PC-3 (cell line): ENCODE results near the gene ERN2. TPM values are rescaled to one million over a fixed set of nuclear protein-coding genes. Genes with fewer than 3 reads are reported as not detected.
"Not testable (repeated sequence)": the region's sequence is repeated elsewhere in the genome, so short reads cannot be mapped to it uniquely, and the experiment has no call there.

ENCODE experiments used
- ATAC-seq: fragments of 200-7000 bp; cut with Tn5 transposase; 2 replicates; pipeline ENCODE4 v1.9.1; 2020; ENCODE audit warnings: mild to moderate bottlenecking, moderate library complexity
- BruUV-seq: library from RNA; stranded (reverse); fragments of 400-500 nt; replicated peaks from 2 replicates; lab custom pipeline; 2021; lab: Mats Ljungman, UMichigan
- CTCF ChIA-PET: fragments of 300-600 bp; sonication (Branson Sonifier 250); formaldehyde crosslinking; loops from one replicate; lab custom pipeline; 2022; ENCODE audit warnings: antibody characterized with exemption; lab: Charles Lee
- POLR2A ChIA-PET: fragments of 300-600 bp; sonication (Branson Sonifier 250); formaldehyde crosslinking; loops from one replicate; lab custom pipeline; 2022; ENCODE audit warnings: antibody characterized with exemption; ENCODE audit not compliant: unreplicated experiment; lab: Charles Lee
- DNase-seq: peaks from one replicate; pipeline ENCODE4 v3.0.0-alpha.2; 2015
- H2AFZ ChIP-seq: fragments of 300-600 bp; sonication (generic); 2 replicates; pipeline ENCODE4 v1.6.0; 2016; ENCODE audit warnings: antibody characterized with exemption, low read length
- H3F3A ChIP-seq: fragments of 300-600 bp; sonication (generic); one replicate; pipeline ENCODE4 v1.6.0; 2017; ENCODE audit warnings: antibody characterized with exemption, low read length, control low read depth, mild to moderate bottlenecking; ENCODE audit not compliant: unreplicated experiment
- H3K27ac ChIP-seq: fragments of 300-600 bp; sonication (generic); 2 replicates; pipeline ENCODE4 v1.5.1; 2016; ENCODE audit warnings: mild to moderate bottlenecking, low read length
- H3K27me3 ChIP-seq: fragments of 300-600 bp; sonication (generic); 2 replicates; pipeline ENCODE4 v1.6.1; 2016; ENCODE audit warnings: low read length, mixed read lengths
- H3K36me3 ChIP-seq: fragments of 300-600 bp; sonication (generic); 2 replicates; pipeline ENCODE4 v1.6.1; 2016; ENCODE audit warnings: low read depth, mixed run types, low read length, mixed read lengths
- H3K4me1 ChIP-seq: fragments of 300-600 bp; sonication (generic); 2 replicates; pipeline ENCODE4 v1.5.1; 2016; ENCODE audit warnings: low read length; ENCODE audit not compliant: insufficient read depth
- H3K4me2 ChIP-seq: fragments of 300-600 bp; sonication (generic); 2 replicates; pipeline ENCODE4 v1.6.0; 2016; ENCODE audit warnings: low read length
- H3K4me3 ChIP-seq: fragments of 300-600 bp; sonication (generic); 2 replicates; pipeline ENCODE4 v1.5.1; 2016; ENCODE audit warnings: mild to moderate bottlenecking, low read length, mixed read lengths
- H3K79me2 ChIP-seq: fragments of 300-600 bp; sonication (generic); 2 replicates; pipeline ENCODE4 v1.6.1; 2017; ENCODE audit warnings: low read length, mixed read lengths
- H3K9ac ChIP-seq: fragments of 300-600 bp; sonication (generic); 2 replicates; pipeline ENCODE4 v1.6.0; 2016; ENCODE audit warnings: mild to moderate bottlenecking, low read length
- H3K9me2 ChIP-seq: fragments of 300-600 bp; sonication (generic); replicated peaks from 2 replicates; pipeline ENCODE4 v1.6.1; 2016; ENCODE audit warnings: mixed run types, low read length, mixed read lengths
- H3K9me3 ChIP-seq: fragments of 300-600 bp; sonication (generic); 2 replicates; pipeline ENCODE4 v1.6.1; 2016; ENCODE audit warnings: low read length, mixed read lengths
- H4K20me1 ChIP-seq: fragments of 300-600 bp; sonication (generic); 2 replicates; pipeline ENCODE4 v1.6.1; 2016; ENCODE audit warnings: low read length, mixed read lengths
- CTCF ChIP-seq: fragments of 300-600 bp; sonication (generic); conservative IDR thresholded peaks from 2 replicates; pipeline ENCODE4 v1.5.1; 2017; ENCODE audit warnings: antibody characterized with exemption, low read depth, mild to moderate bottlenecking, low read length
- EZH2 ChIP-seq: fragments of 300-600 bp; sonication (generic); IDR thresholded peaks from one replicate; pipeline ENCODE4 v1.6.1; 2017; ENCODE audit warnings: antibody characterized with exemption, mild to moderate bottlenecking, low read length; ENCODE audit not compliant: unreplicated experiment
- EZH2phosphoT487 ChIP-seq: fragments of 300-600 bp; sonication (generic); IDR thresholded peaks from 2 replicates; pipeline ENCODE4 v1.6.1; 2018; ENCODE audit warnings: mild to moderate bottlenecking, antibody characterized with exemption, low read length, borderline replicate concordance
- intact Hi-C: fragments of 100-400 bp; cut with micrococcal nuclease; formaldehyde crosslinking; loops from 2 replicates; pipeline ENCODE4 v1.9.0; 2023
- total RNA-seq: library from RNA; depleted of rRNA; stranded (reverse); fragments of >200 nt; gene quantifications from 2 replicates; pipeline ENCODE4 v1.2.3, GENCODE V29; 2014

The ERN2 gene
- total RNA-seq, 1 experiment from 2014 or later: not detected

DNA sequence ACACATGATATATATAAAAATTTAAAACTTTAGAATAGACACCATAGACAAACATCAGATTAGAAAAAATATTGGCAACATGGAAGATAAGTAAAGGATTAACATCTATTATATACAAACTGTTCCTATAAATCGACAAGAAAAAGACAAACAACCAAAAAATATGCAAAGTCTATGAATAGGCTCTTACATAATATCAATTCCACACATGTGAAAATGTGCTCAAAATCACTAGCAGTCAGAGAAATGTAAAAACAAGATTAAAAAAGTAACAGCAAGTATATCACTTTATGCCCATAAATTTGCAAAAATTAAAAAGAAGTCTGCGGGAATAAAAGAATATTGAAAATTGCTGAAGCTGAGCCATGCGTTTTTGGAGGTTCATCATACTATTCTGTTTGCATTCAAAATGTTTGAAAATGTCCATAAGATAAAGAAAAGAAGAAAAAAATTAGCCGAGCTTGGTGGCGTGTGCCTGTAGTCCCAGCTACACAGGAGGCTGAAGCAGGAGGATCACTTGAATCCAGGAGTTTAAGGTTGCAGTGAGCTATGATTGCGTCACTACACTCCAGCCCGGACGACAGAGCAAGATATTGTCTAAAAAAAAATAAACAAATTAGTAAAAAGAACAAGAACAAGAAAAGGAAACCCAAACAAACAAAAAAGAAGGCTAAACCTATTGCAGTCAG is 11.2 kb upstream of the ERN2 start:
- H3K79me2 ChIP-seq: no peaks in the 10 kb centered on the region
- CTCF ChIA-PET: no interaction called here
- H3K4me2 ChIP-seq: no peak overlapping the region
- no peaks in the 10 kb centered on the region for H4K20me1 ChIP-seq
- H3K4me3 ChIP-seq: no peak overlapping the region
- no peaks in the 10 kb centered on the region for H3K9me2 ChIP-seq
- H3K9me3 ChIP-seq: no peaks in the 10 kb centered on the region
- ATAC-seq (no peak), DNase-seq (no peak)
- no peaks in the 10 kb centered on the region for H3K4me1 ChIP-seq
- H2AFZ ChIP-seq: no peak overlapping the region
- no peak overlapping the region for H3K27ac ChIP-seq
- TF ChIP-seq EZH2phosphoT487 (no peak), CTCF (no peak), EZH2 (no peak)
- no peak overlapping the region for H3K9ac ChIP-seq
- intact Hi-C loops: no loop called here
- no peaks in the 10 kb centered on the region for H3K36me3 ChIP-seq
- no TSS peak for BruUV-seq
- H3K27me3 ChIP-seq: no peaks in the 10 kb centered on the region
- POLR2A ChIA-PET: no interaction called here
- H3F3A ChIP-seq: no peaks in the 10 kb centered on the region

- H3K9me3 ChIP-seq, H3K4me2 ChIP-seq, H3K9ac ChIP-seq, H4K20me1 ChIP-seq, H3K27ac ChIP-seq, H3K9me2 ChIP-seq, ATAC-seq, BruUV-seq, H3K27me3 ChIP-seq, H3K36me3 ChIP-seq, CTCF ChIA-PET, H3K4me1 ChIP-seq, H2AFZ ChIP-seq, H3F3A ChIP-seq, H3K4me3 ChIP-seq, DNase-seq, H3K79me2 ChIP-seq, POLR2A ChIA-PET, intact Hi-C loops: not testable (repeated sequence)
These were observed 9.7 kb upstream of the ERN2 start for GRCh38 chr16:23722613-23723240.

DNA sequence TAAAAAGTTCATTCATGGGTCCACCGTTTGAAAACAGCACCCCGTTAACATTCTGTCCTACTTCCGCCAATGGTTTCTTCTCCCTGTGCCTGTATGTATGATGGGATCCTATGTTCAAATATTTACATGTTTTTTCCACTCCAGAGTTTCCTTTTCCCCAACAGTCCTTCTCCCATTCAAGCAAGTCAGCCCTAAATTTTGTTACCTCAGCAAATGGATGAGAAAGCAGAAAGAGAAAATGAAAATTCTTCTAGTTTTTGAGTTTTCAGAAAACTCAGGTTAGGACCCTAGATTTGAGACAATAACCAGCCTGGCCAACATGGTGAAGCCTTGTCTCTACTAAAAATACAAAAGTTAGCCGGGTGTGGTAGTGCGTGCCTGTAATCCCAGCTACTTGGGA is 3.5 kb upstream of the ERN2 start:
- Histone ChIP-seq H3K9ac (no peak overlapping the region), H4K20me1 (no peaks in the 10 kb centered on the region), H3K27me3 (peaks cover 6% of the 10 kb centered on the region), H3K4me3 (no peak overlapping the region), H3K9me2 (no peaks in the 10 kb centered on the region), H3K36me3 (no peaks in the 10 kb centered on the region), H3K9me3 (no peaks in the 10 kb centered on the region), H3K79me2 (no peaks in the 10 kb centered on the region), H2AFZ (no peak overlapping the region), H3F3A (no peaks in the 10 kb centered on the region), H3K4me1 (no peaks in the 10 kb centered on the region), H3K27ac (no peak overlapping the region), H3K4me2 (no peak overlapping the region)
- BruUV-seq: no TSS peak
- ATAC-seq: no peak
- TF ChIP-seq EZH2 (no peak), CTCF (no peak), EZH2phosphoT487 (no peak)
- ChIA-PET CTCF (no interaction called here), POLR2A (no interaction called here)
- intact Hi-C loops: no loop called here
- DNase-seq: no peak
